Smooth muscle cell (in vitro differentiated cells): ENCODE data around the gene HCK. TPM values are rescaled to one million over a fixed set of nuclear protein-coding genes. Genes with fewer than 3 reads are reported as not detected.
A peak's percentile ranks its signal among the peaks of the same experiment; 100 is the strongest.

Experiments used
- DNase-seq: peaks from one replicate; lab custom pipeline; 2025; ENCODE audit not compliant: unreplicated experiment; lab: John Stamatoyannopoulos, UW
- H2AFZ ChIP-seq: fragments of 200-600 bp; sonication (generic); 2 replicates; pipeline ENCODE4 v1.6.0; 2016; ENCODE audit warnings: antibody characterized with exemption, low read depth, mild to moderate bottlenecking
- H3F3A ChIP-seq: fragments of 200-600 bp; sonication (generic); 2 replicates; pipeline ENCODE4 v1.6.0; 2017; ENCODE audit warnings: antibody characterized with exemption, low read depth
- H3K27ac ChIP-seq: fragments of 200-600 bp; sonication (generic); 2 replicates; pipeline ENCODE4 v1.5.1; 2016; ENCODE audit warnings: low read depth, mild to moderate bottlenecking
- H3K27me3 ChIP-seq: fragments of 200-600 bp; sonication (generic); 2 replicates; pipeline ENCODE4 v1.6.1; 2016; ENCODE audit warnings: low read depth, mild to moderate bottlenecking
- H3K36me3 ChIP-seq: fragments of 200-600 bp; sonication (generic); 2 replicates; pipeline ENCODE4 v1.5.1; 2016; ENCODE audit warnings: low read depth
- H3K4me1 ChIP-seq: fragments of 200-600 bp; sonication (generic); 2 replicates; pipeline ENCODE4 v1.5.1; 2016; ENCODE audit warnings: low read depth
- H3K4me2 ChIP-seq: fragments of 200-600 bp; sonication (generic); 2 replicates; pipeline ENCODE4 v1.6.0; 2016; ENCODE audit warnings: mild to moderate bottlenecking
- H3K4me3 ChIP-seq: fragments of 200-600 bp; sonication (generic); 2 replicates; pipeline ENCODE4 v1.5.1; 2016; ENCODE audit warnings: mild to moderate bottlenecking
- H3K79me2 ChIP-seq: fragments of 200-600 bp; sonication (generic); 2 replicates; pipeline ENCODE4 v1.6.0; 2016; ENCODE audit warnings: low read depth, mild to moderate bottlenecking
- H3K9ac ChIP-seq: fragments of 200-600 bp; sonication (generic); 2 replicates; pipeline ENCODE4 v1.6.0; 2016; ENCODE audit warnings: low read depth
- H3K9me3 ChIP-seq: fragments of 200-600 bp; sonication (generic); replicated peaks from 2 replicates; pipeline ENCODE4 v1.5.1; 2016; ENCODE audit warnings: low read depth
- H4K20me1 ChIP-seq: fragments of 200-600 bp; sonication (generic); 2 replicates; pipeline ENCODE4 v1.6.0; 2016; ENCODE audit warnings: low read depth
- CTCF ChIP-seq: fragments of 200-600 bp; sonication (generic); IDR thresholded peaks from 2 replicates; pipeline ENCODE4 v1.5.1; 2017; ENCODE audit warnings: borderline replicate concordance, mild to moderate bottlenecking, antibody characterized with exemption; ENCODE audit not compliant: insufficient read depth, poor library complexity, severe bottlenecking
- WGBS: methylation state at CpG from one replicate; pipeline ENCODE4 v1.1.7; 2016; ENCODE audit warnings: low lambda C conversion rate; 5-methylcytosine and 5-hydroxymethylcytosine counted together
- polyA plus RNA-seq: library from polyadenylated mRNA; unstranded; fragments of >200 nt; fragmentation: Nextera tagmentation; extraction: Ambion mirVana; gene quantifications from 2 replicates; pipeline ENCODE4 v1.2.1, GENCODE V29; 2016
- total RNA-seq: library from RNA; depleted of rRNA; stranded (reverse); fragments of >200 nt; gene quantifications from 2 replicates; pipeline ENCODE4 v1.2.3, GENCODE V29; 2014

HCK gene
- total and polyA plus RNA-seq, 2 experiments from 2014 or later = 2.0 to 2.4 TPM

- peak overlapping the region; percentile 0 for H3K27ac ChIP-seq
- no peak overlapping the region for H2AFZ ChIP-seq
- no peaks in the 10 kb centered on the region for H3K9me3 ChIP-seq
- peaks cover 13% of the 10 kb centered on the region for H3K4me1 ChIP-seq
- peaks cover 68% of the 10 kb centered on the region for H4K20me1 ChIP-seq
- H3K4me3 ChIP-seq = no peak overlapping the region
- no peaks in the 10 kb centered on the region for H3K36me3 ChIP-seq
- 93% methylated on average over 5 of the region's 5 CpGs for WGBS
- peaks cover 10% of the 10 kb centered on the region for H3F3A ChIP-seq
- peaks cover 82% of the 10 kb centered on the region for H3K79me2 ChIP-seq
- H3K27me3 ChIP-seq = no peaks in the 10 kb centered on the region
- H3K4me2 ChIP-seq = no peak overlapping the region
- H3K9ac ChIP-seq = no peak overlapping the region
- no peak for DNase-seq
- no peak for TF ChIP-seq CTCF
These were observed 60.8 kb downstream of the HCK start for GRCh38 chr20:32112841-32113240.

- H2AFZ ChIP-seq = no peak overlapping the region
- H3K9me3 ChIP-seq = no peaks in the 10 kb centered on the region
- no peak overlapping the region for H3K9ac ChIP-seq
- H3K27ac ChIP-seq = no peak overlapping the region
- H3F3A ChIP-seq = peaks cover 10% of the 10 kb centered on the region
- H3K4me1 ChIP-seq = peaks cover 13% of the 10 kb centered on the region
- no peak for DNase-seq
- WGBS = 93% methylated on average over 2 of the region's 2 CpGs
- H3K4me3 ChIP-seq = no peak overlapping the region
- TF ChIP-seq CTCF = no peak
- no peak overlapping the region for H3K4me2 ChIP-seq
- H3K79me2 ChIP-seq = peaks cover 91% of the 10 kb centered on the region
- peaks cover 76% of the 10 kb centered on the region for H4K20me1 ChIP-seq
- no peaks in the 10 kb centered on the region for H3K27me3 ChIP-seq
- no peaks in the 10 kb centered on the region for H3K36me3 ChIP-seq
These were observed 61.7 kb downstream of the HCK start for GRCh38 chr20:32113591-32114260.

- Histone ChIP-seq H3K27me3 (no peaks in the 10 kb centered on the region), H3K9me3 (no peaks in the 10 kb centered on the region), H3K4me2 (no peak overlapping the region), H3K4me3 (no peak overlapping the region), H3K4me1 (peaks cover 13% of the 10 kb centered on the region), H3K27ac (peak overlapping the region; percentile 12), H2AFZ (no peak overlapping the region), H3K79me2 (peaks cover 98% of the 10 kb centered on the region), H3K9ac (no peak overlapping the region), H3F3A (peaks cover 10% of the 10 kb centered on the region), H3K36me3 (no peaks in the 10 kb centered on the region), H4K20me1 (peaks cover 84% of the 10 kb centered on the region)
- no peak for DNase-seq
- 93% methylated on average over 8 of the region's 8 CpGs for WGBS
- TF ChIP-seq CTCF = no peak
These were observed 62.4 kb downstream of the HCK start for GRCh38 chr20:32114305-32114960.
